ENCODE measurements around the gene SECTM1. TPM values are rescaled to one million over a fixed set of nuclear protein-coding genes. Genes with fewer than 3 reads are reported as not detected.
"Not testable (repeated sequence)": the region's sequence is repeated elsewhere in the genome, so short reads cannot be mapped to it uniquely, and the experiment has no call there.

The SECTM1 gene
- polyA plus RNA-seq, 2 of the 4 experiments (the other 2 are of a cell fraction), result 0.22 to 2.0 TPM

DNA sequence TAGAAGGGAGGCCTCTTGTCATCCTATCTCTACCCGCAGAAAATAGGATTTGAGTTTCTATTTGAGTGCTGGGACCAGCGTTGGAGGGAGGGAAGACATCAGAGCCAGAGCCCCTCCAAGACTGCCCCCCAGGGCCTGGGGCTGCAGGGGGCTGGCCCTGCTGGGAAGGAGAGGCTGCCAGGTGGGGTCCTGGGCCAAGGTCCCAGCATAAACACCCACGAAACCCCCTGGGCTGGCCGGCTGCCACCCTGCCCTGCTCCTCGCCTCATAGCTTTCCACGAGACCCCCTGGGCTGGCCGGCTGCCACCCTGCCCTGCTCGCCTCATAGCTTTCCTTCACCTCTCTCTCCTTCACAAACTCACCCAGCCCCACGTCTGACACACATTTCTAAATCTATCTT lies 14.9 kb upstream of the SECTM1 start:
- no peak for FAIRE-seq
- POLR2A ChIA-PET, result no interaction called here
- WGBS (ENCODE audit: missing lambda C conversion rate), result 61% methylated on average over 9 of the region's 9 CpGs

DNA sequence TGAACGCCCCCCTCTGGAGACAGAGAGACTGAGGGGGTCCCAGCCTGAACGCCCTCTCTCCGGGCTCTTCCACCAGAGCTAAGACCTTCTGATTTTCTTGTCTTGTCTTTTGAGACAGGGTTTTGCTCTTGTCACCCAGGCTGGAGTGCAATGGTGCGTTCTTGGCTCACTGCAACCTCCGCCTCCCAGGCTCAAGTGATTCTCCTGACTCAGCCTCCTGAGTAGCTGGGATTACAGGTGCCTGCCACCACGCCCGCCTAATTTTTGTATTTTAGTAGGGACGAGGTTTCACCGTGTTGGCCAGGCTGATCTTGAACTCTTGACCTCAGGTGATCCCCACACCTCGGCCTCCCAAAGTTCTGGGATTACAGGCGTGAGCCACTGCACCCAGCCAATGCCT lies 14.4 kb upstream of the SECTM1 start:
- POLR2A ChIA-PET, result interaction anchor here (0.6 kb wide), 1 partner anchor 287 kb away, joined by 4 read pairs; no protein-coding TSS in a partner anchor
- not testable (repeated sequence) for ATAC-seq; FAIRE-seq; H3K9me3 ChIP-seq; DNase-seq (ENCODE audit: low read depth in 1 of 2, low spot score in 1 of 2); H3K4me3 ChIP-seq; H3K4me2 ChIP-seq; H3K27ac ChIP-seq
- CTCF ChIA-PET, result interaction anchor here (0.7 to 5.1 kb wide), 3 partner anchors 10 to 206 kb away, joined by 3 to 117 read pairs (median 5); no protein-coding TSS in a partner anchor
- WGBS (ENCODE audit: missing lambda C conversion rate), result 72% methylated on average over 11 of the region's 11 CpGs
- peaks cover 15% of the 10 kb centered on the region for H3K4me1 ChIP-seq

More for the DNA sequence above, 14.9 kb upstream of the SECTM1 start:
- CTCF ChIA-PET, result interaction anchor here (0.9 to 5.1 kb wide), 3 partner anchors 18 to 206 kb away, joined by 4 to 117 read pairs (median 5); no protein-coding TSS in a partner anchor
- ATAC-seq, result no peak
- no peak overlapping the region for H3K4me2 ChIP-seq
- TF ChIP-seq, protein P1, sequence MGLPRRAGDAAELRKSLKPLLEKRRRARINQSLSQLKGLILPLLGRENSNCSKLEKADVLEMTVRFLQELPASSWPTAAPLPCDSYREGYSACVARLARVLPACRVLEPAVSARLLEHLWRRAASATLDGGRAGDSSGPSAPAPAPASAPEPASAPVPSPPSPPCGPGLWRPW (IDR thresholded peaks at IDR 0.05), result no peak
- TF ChIP-seq SREBF2 (IDR thresholded peaks at IDR 0.05) (no peak), GATA3 (IDR thresholded peaks at IDR 0.05; ENCODE audit: borderline replicate concordance) (no peak), HOXA7 (CRISPR knock-in tag; IDR thresholded peaks at IDR 0.05) (no peak), ZSCAN20 (CRISPR knock-in tag; IDR thresholded peaks at IDR 0.05) (no peak), ELK1 (IDR thresholded peaks at IDR 0.05; ENCODE audit: low read depth, low read length) (no peak), FOXS1 (CRISPR knock-in tag; IDR thresholded peaks at IDR 0.05) (no peak), SMC3 (IDR thresholded peaks at IDR 0.05) (no peak), NR3C1 (IDR thresholded peaks at IDR 0.05) (no peak), USF2 (IDR thresholded peaks at IDR 0.05) (no peak), ESRRA (IDR thresholded peaks at IDR 0.05; ENCODE audit: borderline replicate concordance, low read length) (no peak), NPAS2 (CRISPR knock-in tag; IDR thresholded peaks at IDR 0.05; ENCODE audit: borderline replicate concordance) (no peak), EHF (CRISPR knock-in tag; IDR thresholded peaks at IDR 0.05) (no peak), CHD4 (IDR thresholded peaks at IDR 0.05; ENCODE audit: borderline replicate concordance) (no peak), KDM5A (IDR thresholded peaks at IDR 0.05) (no peak), CEBPB (IDR thresholded peaks at IDR 0.05) (no peak), RAD21 (conservative IDR thresholded peaks at IDR 0.05 in 1 of 2, IDR thresholded peaks at IDR 0.05 in 1 of 2) (no peak), MYC (IDR thresholded peaks at IDR 0.05; ENCODE audit: borderline replicate concordance, low read length) (no peak), BHLHE40 (IDR thresholded peaks at IDR 0.05; ENCODE audit: low read depth, low read length) (no peak), CTCF (IDR thresholded peaks at IDR 0.05) (no peak)
- no peak overlapping the region for H3K27ac ChIP-seq
- DNase-seq (ENCODE audit: low read depth in 1 of 2, low spot score in 1 of 2), result no peak
- H3K9me3 ChIP-seq, result no peaks in the 10 kb centered on the region
- no peak overlapping the region for H3K4me3 ChIP-seq
- peaks cover 15% of the 10 kb centered on the region for H3K4me1 ChIP-seq
